Measurements from ENCODE around the gene FCRL3.

The FCRL3 gene

DNA sequence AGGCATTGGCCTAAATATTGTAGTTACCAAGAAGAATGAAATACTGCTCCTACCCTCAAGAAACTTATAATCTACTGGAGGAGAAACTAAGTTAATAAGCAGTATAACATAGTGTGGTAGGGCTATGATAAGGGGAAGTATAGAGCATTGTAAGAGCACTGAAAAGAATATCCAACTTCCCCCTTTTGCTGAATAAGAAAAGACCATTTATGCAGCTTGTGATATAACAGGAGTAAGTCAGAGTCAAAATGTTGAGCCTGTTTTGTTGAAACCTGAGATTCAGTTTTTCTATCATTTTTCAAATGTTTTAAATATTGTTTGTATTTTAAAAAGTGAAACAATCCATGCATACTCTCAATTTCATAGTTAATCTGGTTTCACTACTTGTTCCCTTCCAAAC lies 54.4 kb downstream of the FCRL3 start:
- no peak for ATAC-seq (ENCODE audit: low read depth)
- DNase-seq (ENCODE audit: low spot score) = no peak
- no peaks in the 10 kb centered on the region for H3K27me3 ChIP-seq (ENCODE audit: insufficient read depth, poor library complexity, severe bottlenecking)

GRCh38 chr1:157641177-157641576 lies 59.4 kb downstream of the FCRL3 start:
- H3K4me1 ChIP-seq (ENCODE audit: insufficient read depth, poor library complexity, severe bottlenecking) = no peaks in the 10 kb centered on the region
- no peak for ATAC-seq (ENCODE audit: low read depth)
- TF ChIP-seq, protein P1, sequence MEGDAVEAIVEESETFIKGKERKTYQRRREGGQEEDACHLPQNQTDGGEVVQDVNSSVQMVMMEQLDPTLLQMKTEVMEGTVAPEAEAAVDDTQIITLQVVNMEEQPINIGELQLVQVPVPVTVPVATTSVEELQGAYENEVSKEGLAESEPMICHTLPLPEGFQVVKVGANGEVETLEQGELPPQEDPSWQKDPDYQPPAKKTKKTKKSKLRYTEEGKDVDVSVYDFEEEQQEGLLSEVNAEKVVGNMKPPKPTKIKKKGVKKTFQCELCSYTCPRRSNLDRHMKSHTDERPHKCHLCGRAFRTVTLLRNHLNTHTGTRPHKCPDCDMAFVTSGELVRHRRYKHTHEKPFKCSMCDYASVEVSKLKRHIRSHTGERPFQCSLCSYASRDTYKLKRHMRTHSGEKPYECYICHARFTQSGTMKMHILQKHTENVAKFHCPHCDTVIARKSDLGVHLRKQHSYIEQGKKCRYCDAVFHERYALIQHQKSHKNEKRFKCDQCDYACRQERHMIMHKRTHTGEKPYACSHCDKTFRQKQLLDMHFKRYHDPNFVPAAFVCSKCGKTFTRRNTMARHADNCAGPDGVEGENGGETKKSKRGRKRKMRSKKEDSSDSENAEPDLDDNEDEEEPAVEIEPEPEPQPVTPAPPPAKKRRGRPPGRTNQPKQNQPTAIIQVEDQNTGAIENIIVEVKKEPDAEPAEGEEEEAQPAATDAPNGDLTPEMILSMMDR (IDR thresholded peaks at IDR 0.05; ENCODE audit: poor library complexity, severe bottlenecking) = no peak

More for the DNA sequence above, 54.4 kb downstream of the FCRL3 start:
- H3K9me3 ChIP-seq (ENCODE audit: severe bottlenecking) = no peaks in the 10 kb centered on the region
- TF ChIP-seq, protein P1 (IDR thresholded peaks at IDR 0.05; ENCODE audit: poor library complexity, severe bottlenecking) = no peak
- H3K27ac ChIP-seq (ENCODE audit: poor library complexity, severe bottlenecking) = no peak overlapping the region
- no peaks in the 10 kb centered on the region for H3K36me3 ChIP-seq (ENCODE audit: low read depth)
- no peak overlapping the region for H3K4me3 ChIP-seq (ENCODE audit: severe bottlenecking)
- no peaks in the 10 kb centered on the region for H3K4me1 ChIP-seq (ENCODE audit: insufficient read depth, poor library complexity, severe bottlenecking)

GRCh38 chr1:157639800-157640199 lies 60.8 kb downstream of the FCRL3 start:
- Histone ChIP-seq H3K27ac (ENCODE audit: poor library complexity, severe bottlenecking) (no peak overlapping the region), H3K4me1 (ENCODE audit: insufficient read depth, poor library complexity, severe bottlenecking) (no peaks in the 10 kb centered on the region), H3K4me3 (ENCODE audit: severe bottlenecking) (no peak overlapping the region), H3K27me3 (ENCODE audit: insufficient read depth, poor library complexity, severe bottlenecking) (no peaks in the 10 kb centered on the region), H3K36me3 (ENCODE audit: low read depth) (no peaks in the 10 kb centered on the region), H3K9me3 (ENCODE audit: severe bottlenecking) (no peaks in the 10 kb centered on the region)
- DNase-seq (ENCODE audit: low spot score) = no peak
- TF ChIP-seq, protein P1 (IDR thresholded peaks at IDR 0.05; ENCODE audit: poor library complexity, severe bottlenecking) = no peak
- ATAC-seq (ENCODE audit: low read depth) = no peak

More at GRCh38 chr1:157641177-157641576, 59.4 kb downstream of the FCRL3 start:
- no peak for DNase-seq (ENCODE audit: low spot score)
- Histone ChIP-seq H3K36me3 (ENCODE audit: low read depth) (no peaks in the 10 kb centered on the region), H3K27me3 (ENCODE audit: insufficient read depth, poor library complexity, severe bottlenecking) (no peaks in the 10 kb centered on the region), H3K4me3 (ENCODE audit: severe bottlenecking) (no peak overlapping the region), H3K9me3 (ENCODE audit: severe bottlenecking) (no peaks in the 10 kb centered on the region), H3K27ac (ENCODE audit: poor library complexity, severe bottlenecking) (no peak overlapping the region)

DNA sequence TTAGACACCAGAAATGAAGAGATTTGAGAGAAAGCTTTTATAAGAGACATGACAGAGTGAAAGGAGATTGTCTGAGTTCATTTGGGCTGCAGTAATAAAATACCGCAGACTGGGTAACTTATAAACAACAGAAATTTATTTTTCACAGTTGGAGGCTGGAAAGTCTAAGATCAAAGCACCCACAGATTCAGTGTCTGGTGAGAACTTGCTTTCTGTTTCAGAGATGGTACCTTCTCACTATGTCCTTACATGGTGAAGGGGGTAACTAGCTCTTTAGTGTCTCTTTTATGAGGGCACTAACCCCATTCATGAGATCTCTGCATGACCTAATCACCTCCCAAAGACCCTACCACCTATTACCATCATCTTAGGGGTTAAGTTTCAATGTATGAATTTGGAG lies 71.8 kb downstream of the FCRL3 start:
- no peak overlapping the region for H3K4me3 ChIP-seq (ENCODE audit: severe bottlenecking)
- ATAC-seq (ENCODE audit: low read depth) (no peak), DNase-seq (ENCODE audit: low spot score) (no peak)
- H3K4me1 ChIP-seq (ENCODE audit: insufficient read depth, poor library complexity, severe bottlenecking) = no peaks in the 10 kb centered on the region
- H3K36me3 ChIP-seq (ENCODE audit: low read depth) = no peaks in the 10 kb centered on the region
- TF ChIP-seq, protein P1 (IDR thresholded peaks at IDR 0.05; ENCODE audit: poor library complexity, severe bottlenecking) = no peak
- H3K27me3 ChIP-seq (ENCODE audit: insufficient read depth, poor library complexity, severe bottlenecking) = no peaks in the 10 kb centered on the region
- no peak overlapping the region for H3K27ac ChIP-seq (ENCODE audit: poor library complexity, severe bottlenecking)
- H3K9me3 ChIP-seq (ENCODE audit: severe bottlenecking) = no peaks in the 10 kb centered on the region

All from RWPE2 (cell line).